Activated naive CD4-positive, alpha-beta T cell treated with anti-CD3 and anti-CD28 coated beads for 36 hours (primary cell): Measurements from ENCODE around the gene PPARA. TPM values are rescaled to one million over a fixed set of nuclear protein-coding genes. Genes with fewer than 3 reads are reported as not detected.
A peak's percentile ranks its signal among the peaks of the same experiment; 100 is the strongest.

Source experiments
- CTCF ChIA-PET: fragments of 350-600 bp; sonication (Branson Sonifier 250); formaldehyde crosslinking; loops from one replicate; lab custom pipeline; 2021; ENCODE audit warnings: antibody characterized with exemption; lab: Charles Lee
- DNase-seq: peaks from one replicate; pipeline ENCODE4 v3.0.0-alpha.2; 2020
- H3K27ac Mint-ChIP-seq: one replicate; pipeline ENCODE4 v1.8.0; 2021; ENCODE audit warnings: mild to moderate bottlenecking, mixed read lengths
- H3K27me3 Mint-ChIP-seq: one replicate; pipeline ENCODE4 v1.8.0; 2021; ENCODE audit warnings: low read depth, mixed read lengths
- H3K36me3 Mint-ChIP-seq: one replicate; pipeline ENCODE4 v1.8.0; 2021; ENCODE audit warnings: low read depth, mixed read lengths
- H3K4me1 Mint-ChIP-seq: one replicate; pipeline ENCODE4 v1.8.0; 2021; ENCODE audit warnings: low read depth, mixed read lengths
- H3K4me3 Mint-ChIP-seq: one replicate; pipeline ENCODE4 v1.8.0; 2021; ENCODE audit warnings: mild to moderate bottlenecking, moderate library complexity, mixed read lengths
- H3K9me3 Mint-ChIP-seq: one replicate; pipeline ENCODE4 v1.8.0; 2021; ENCODE audit warnings: mixed read lengths
- intact Hi-C: fragments of 100-400 bp; cut with micrococcal nuclease; formaldehyde crosslinking; loops from one replicate; pipeline ENCODE4 v1.15.1; 2023
- total RNA-seq, 2 experiments: library from RNA; stranded (reverse); gene quantifications; one replicate each; pipeline ENCODE4 v1.2.3, GENCODE V29; 2021

The PPARA gene
- total RNA-seq, 2 experiments from 2014 or later = 4.9 to 6.5 TPM

- intact Hi-C loops = no loop called here
- Mint-ChIP-seq H3K27me3 (no peaks in the 10 kb centered on the region), H3K27ac (no peak overlapping the region), H3K9me3 (no peaks in the 10 kb centered on the region), H3K36me3 (peaks cover 5% of the 10 kb centered on the region), H3K4me1 (peaks cover 15% of the 10 kb centered on the region), H3K4me3 (no peak overlapping the region)
- CTCF ChIA-PET = no interaction called here
- DNase-seq = no peak
Observed at GRCh38 chr22:46241396-46242007, 91.2 kb downstream of the PPARA start.

GRCh38 chr22:46242076-46242475 is 91.8 kb downstream of the PPARA start:
- Mint-ChIP-seq H3K36me3 (peaks cover 4% of the 10 kb centered on the region), H3K9me3 (no peaks in the 10 kb centered on the region)

GRCh38 chr22:46244771-46245170 is 94.4 kb downstream of the PPARA start:
- CTCF ChIA-PET = no interaction called here
- Mint-ChIP-seq H3K27me3 (no peaks in the 10 kb centered on the region), H3K9me3 (no peaks in the 10 kb centered on the region), H3K36me3 (peaks cover 2% of the 10 kb centered on the region), H3K4me3 (no peak overlapping the region), H3K27ac (no peak overlapping the region), H3K4me1 (peaks cover 13% of the 10 kb centered on the region)
- DNase-seq = no peak
- intact Hi-C loops = no loop called here

More at GRCh38 chr22:46242076-46242475, 91.8 kb downstream of the PPARA start:
- Mint-ChIP-seq H3K27me3 (no peaks in the 10 kb centered on the region), H3K4me3 (no peak overlapping the region), H3K4me1 (peaks cover 16% of the 10 kb centered on the region), H3K27ac (no peak overlapping the region)
- intact Hi-C loops = no loop called here
- DNase-seq = no peak
- CTCF ChIA-PET = no interaction called here

GRCh38 chr22:46245511-46245910 is 95.2 kb downstream of the PPARA start:
- Mint-ChIP-seq H3K4me1 (peaks cover 6% of the 10 kb centered on the region), H3K9me3 (no peaks in the 10 kb centered on the region), H3K36me3 (peaks cover 2% of the 10 kb centered on the region), H3K27ac (no peak overlapping the region), H3K27me3 (no peaks in the 10 kb centered on the region), H3K4me3 (no peak overlapping the region)
- DNase-seq = no peak
- intact Hi-C loops = no loop called here
- CTCF ChIA-PET = no interaction called here

GRCh38 chr22:46246178-46246577 is 95.9 kb downstream of the PPARA start:
- DNase-seq = no peak
- H3K9me3 Mint-ChIP-seq = no peaks in the 10 kb centered on the region
- no peak overlapping the region for H3K27ac Mint-ChIP-seq
- no peaks in the 10 kb centered on the region for H3K27me3 Mint-ChIP-seq
- H3K4me1 Mint-ChIP-seq = peaks cover 9% of the 10 kb centered on the region
- peaks cover 2% of the 10 kb centered on the region for H3K36me3 Mint-ChIP-seq
- CTCF ChIA-PET = interaction anchor here (1.1 kb wide), 1 partner anchor 70 kb away, joined by 3 read pairs; no protein-coding TSS in a partner anchor
- no peak overlapping the region for H3K4me3 Mint-ChIP-seq
- intact Hi-C loops = no loop called here

GRCh38 chr22:46247443-46247975 is 97.2 kb downstream of the PPARA start:
- no peak for DNase-seq
- H3K4me1 Mint-ChIP-seq = peaks cover 20% of the 10 kb centered on the region
- intact Hi-C loops = no loop called here
- H3K4me3 Mint-ChIP-seq = no peak overlapping the region
- no peaks in the 10 kb centered on the region for H3K27me3 Mint-ChIP-seq
- no peak overlapping the region for H3K27ac Mint-ChIP-seq
- CTCF ChIA-PET = no interaction called here
- peaks cover 2% of the 10 kb centered on the region for H3K36me3 Mint-ChIP-seq
- no peaks in the 10 kb centered on the region for H3K9me3 Mint-ChIP-seq

GRCh38 chr22:46250035-46250782 is 99.9 kb downstream of the PPARA start, which contains the start of gene CDPF1:
Gene CDPF1, minus strand, starts transcription at chr22:46250293. Its CDS starts 2,009 bp downstream, at chr22:46248284.
- intact Hi-C loops = loop anchor here (1.0 kb wide), 2 partner anchors 46 to 215 kb away; partner anchors contain the start of gene GTSE1
- peak within 1 kb of the TSS; percentile 41 for H3K27ac Mint-ChIP-seq
- DNase-seq = peak; percentile 91
- CTCF ChIA-PET = no interaction called here
- no peaks in the 10 kb centered on the region for H3K36me3 Mint-ChIP-seq
- H3K9me3 Mint-ChIP-seq = no peaks in the 10 kb centered on the region
- H3K27me3 Mint-ChIP-seq = no peaks in the 10 kb centered on the region
- H3K4me3 Mint-ChIP-seq = peak within 1 kb of the TSS; percentile 80
- H3K4me1 Mint-ChIP-seq = peaks cover 26% of the 10 kb centered on the region

- intact Hi-C loops = loop anchor here (1.0 kb wide), 2 partner anchors 46 to 215 kb away; partner anchors contain the start of gene GTSE1
- CTCF ChIA-PET = no interaction called here
- no peaks in the 10 kb centered on the region for H3K27me3 Mint-ChIP-seq
- peaks cover 26% of the 10 kb centered on the region for H3K4me1 Mint-ChIP-seq
- H3K36me3 Mint-ChIP-seq = no peaks in the 10 kb centered on the region
- DNase-seq = peak; percentile 25
- peak overlapping the region; percentile 80 for H3K4me3 Mint-ChIP-seq
- H3K27ac Mint-ChIP-seq = peak overlapping the region; percentile 41
- no peaks in the 10 kb centered on the region for H3K9me3 Mint-ChIP-seq
Observed at GRCh38 chr22:46250783-46251125, 100.4 kb downstream of the PPARA start.

- Mint-ChIP-seq H3K9me3 (no peaks in the 10 kb centered on the region), H3K27ac (peak overlapping the region; percentile 41), H3K4me1 (peaks cover 26% of the 10 kb centered on the region), H3K36me3 (no peaks in the 10 kb centered on the region), H3K27me3 (no peaks in the 10 kb centered on the region), H3K4me3 (peak overlapping the region; percentile 80)
- CTCF ChIA-PET = no interaction called here
- intact Hi-C loops = no loop called here
- no peak for DNase-seq
Observed at GRCh38 chr22:46251266-46251665, 100.9 kb downstream of the PPARA start.

GRCh38 chr22:46251816-46252380 is 101.6 kb downstream of the PPARA start:
- no peak for DNase-seq
- Mint-ChIP-seq H3K4me3 (peak overlapping the region; percentile 80), H3K4me1 (peaks cover 24% of the 10 kb centered on the region), H3K27me3 (no peaks in the 10 kb centered on the region), H3K27ac (no peak overlapping the region), H3K36me3 (no peaks in the 10 kb centered on the region), H3K9me3 (peaks cover 2% of the 10 kb centered on the region)
- CTCF ChIA-PET = no interaction called here
- intact Hi-C loops = loop anchor here (2.0 kb wide), 1 partner anchor 15 kb away; no protein-coding TSS in a partner anchor

- H3K27ac Mint-ChIP-seq = no peak overlapping the region
- peaks cover 26% of the 10 kb centered on the region for H3K27me3 Mint-ChIP-seq
- H3K4me3 Mint-ChIP-seq = no peak overlapping the region
- intact Hi-C loops = no loop called here
- H3K4me1 Mint-ChIP-seq = peaks cover 14% of the 10 kb centered on the region
- H3K36me3 Mint-ChIP-seq = no peaks in the 10 kb centered on the region
- CTCF ChIA-PET = no interaction called here
- peaks cover 4% of the 10 kb centered on the region for H3K9me3 Mint-ChIP-seq
- no peak for DNase-seq
Observed at GRCh38 chr22:46256358-46256958, 106.1 kb downstream of the PPARA start.

GRCh38 chr22:46259374-46259773 is 109.0 kb downstream of the PPARA start:
- intact Hi-C loops = no loop called here
- Mint-ChIP-seq H3K4me3 (no peak overlapping the region), H3K36me3 (no peaks in the 10 kb centered on the region), H3K27ac (no peak overlapping the region), H3K4me1 (peaks cover under 1% of the 10 kb centered on the region), H3K9me3 (peaks cover 5% of the 10 kb centered on the region), H3K27me3 (peaks cover 49% of the 10 kb centered on the region)
- CTCF ChIA-PET = no interaction called here
- DNase-seq = no peak
